Endothelial cell (in vitro differentiated cells): ENCODE results near the gene CCDC141. TPM values are rescaled to one million over a fixed set of nuclear protein-coding genes. Genes with fewer than 3 reads are reported as not detected.

Experiments
- DNase-seq: peaks from one replicate; pipeline ENCODE4 v3.0.0; 2021; ENCODE audit warnings: low spot score
- H3K27ac Mint-ChIP-seq: one replicate; pipeline ENCODE4 v1.8.0; 2021; ENCODE audit warnings: mixed read lengths, inconsistent platforms; ENCODE audit not compliant: unreplicated experiment
- H3K27me3 Mint-ChIP-seq: one replicate; pipeline ENCODE4 v1.8.0; 2021; ENCODE audit warnings: mild to moderate bottlenecking, moderate library complexity, mixed read lengths, inconsistent platforms; ENCODE audit not compliant: unreplicated experiment
- H3K36me3 Mint-ChIP-seq: one replicate; pipeline ENCODE4 v1.8.0; 2021; ENCODE audit warnings: mild to moderate bottlenecking, low read depth, mixed read lengths, inconsistent platforms; ENCODE audit not compliant: unreplicated experiment
- H3K4me1 Mint-ChIP-seq: one replicate; pipeline ENCODE4 v1.8.0; 2021; ENCODE audit warnings: mild to moderate bottlenecking, mixed read lengths, inconsistent platforms; ENCODE audit not compliant: unreplicated experiment
- H3K4me3 Mint-ChIP-seq: one replicate; pipeline ENCODE4 v1.8.0; 2021; ENCODE audit warnings: mild to moderate bottlenecking, mixed read lengths, inconsistent platforms; ENCODE audit not compliant: unreplicated experiment
- H3K9me3 Mint-ChIP-seq: one replicate; pipeline ENCODE4 v1.8.0; 2021; ENCODE audit warnings: mixed read lengths, inconsistent platforms; ENCODE audit not compliant: unreplicated experiment
- CTCF ChIP-seq: fragments of 200-600 bp; sonication (generic); IDR thresholded peaks from one replicate; pipeline ENCODE4 v1.5.0; 2021; ENCODE audit warnings: antibody characterized with exemption; ENCODE audit not compliant: unreplicated experiment
- total RNA-seq: library from RNA; stranded (reverse); fragmentation: NEBNext Ultra II Directional; extraction: Animal tissue kit (Norgen Biotek cat#: 25700); gene quantifications from one replicate; pipeline ENCODE4 v1.2.1, GENCODE V29; 2021; ENCODE audit not compliant: unreplicated experiment

CCDC141 gene
- total RNA-seq, 1 donor from 2014 or later: 0.67 TPM

- DNase-seq: no peak
- Mint-ChIP-seq H3K27ac (no peak overlapping the region), H3K27me3 (no peaks in the 10 kb centered on the region), H3K4me3 (no peak overlapping the region), H3K4me1 (peaks cover 3% of the 10 kb centered on the region), H3K9me3 (no peaks in the 10 kb centered on the region), H3K36me3 (no peaks in the 10 kb centered on the region)
- no peak for TF ChIP-seq CTCF
Observed at GRCh38 chr2:178848335-178848734, 201.6 kb downstream of the CCDC141 start.

- H3K27ac Mint-ChIP-seq: no peak overlapping the region
- no peak for TF ChIP-seq CTCF
- no peaks in the 10 kb centered on the region for H3K9me3 Mint-ChIP-seq
- peaks cover 3% of the 10 kb centered on the region for H3K4me1 Mint-ChIP-seq
- H3K4me3 Mint-ChIP-seq: no peak overlapping the region
- no peaks in the 10 kb centered on the region for H3K36me3 Mint-ChIP-seq
- DNase-seq: no peak
- H3K27me3 Mint-ChIP-seq: no peaks in the 10 kb centered on the region
Observed at GRCh38 chr2:178846458-178846802, 203.5 kb downstream of the CCDC141 start.

GRCh38 chr2:178845566-178846457 lies 204.1 kb downstream of the CCDC141 start:
- no peaks in the 10 kb centered on the region for H3K9me3 Mint-ChIP-seq
- H3K36me3 Mint-ChIP-seq: no peaks in the 10 kb centered on the region
- H3K27ac Mint-ChIP-seq: no peak overlapping the region
- TF ChIP-seq CTCF: no peak
- peaks cover 3% of the 10 kb centered on the region for H3K4me1 Mint-ChIP-seq
- no peak for DNase-seq
- H3K27me3 Mint-ChIP-seq: no peaks in the 10 kb centered on the region
- H3K4me3 Mint-ChIP-seq: no peak overlapping the region

- DNase-seq: no peak
- Mint-ChIP-seq H3K27ac (no peak overlapping the region), H3K4me3 (no peak overlapping the region), H3K27me3 (no peaks in the 10 kb centered on the region), H3K9me3 (no peaks in the 10 kb centered on the region), H3K36me3 (no peaks in the 10 kb centered on the region), H3K4me1 (peaks cover 3% of the 10 kb centered on the region)
- no peak for TF ChIP-seq CTCF
Observed at GRCh38 chr2:178844701-178845100, 205.2 kb downstream of the CCDC141 start.

- Mint-ChIP-seq H3K36me3 (no peaks in the 10 kb centered on the region), H3K27me3 (no peaks in the 10 kb centered on the region), H3K9me3 (no peaks in the 10 kb centered on the region), H3K27ac (no peak overlapping the region), H3K4me1 (peaks cover 3% of the 10 kb centered on the region), H3K4me3 (no peak overlapping the region)
- no peak for TF ChIP-seq CTCF
- no peak for DNase-seq
Observed at GRCh38 chr2:178844269-178844668, 205.7 kb downstream of the CCDC141 start.
